Adipocyte (in vitro differentiated cells): ENCODE results near the gene ELMO1.

Experiments used
- DNase-seq: peaks from one replicate; pipeline ENCODE4 v3.0.0-alpha.2; 2015; ENCODE audit warnings: low read depth
- H3K27me3 ChIP-seq: replicated peaks from 2 replicates; pipeline ENCODE4 v1.7.0; 2013; ENCODE audit warnings: mild to moderate bottlenecking, low read length, moderate library complexity; ENCODE audit not compliant: control insufficient read depth, insufficient read depth
- H3K36me3 ChIP-seq: 2 replicates; pipeline ENCODE4 v1.7.0; 2013; ENCODE audit warnings: low read length, mild to moderate bottlenecking, moderate library complexity; ENCODE audit not compliant: control insufficient read depth, insufficient read depth, severe bottlenecking
- H3K4me1 ChIP-seq: 2 replicates; pipeline ENCODE4 v1.7.0; 2013; ENCODE audit warnings: mild to moderate bottlenecking, low read length, moderate library complexity; ENCODE audit not compliant: control insufficient read depth, insufficient read depth
- H3K4me3 ChIP-seq: 2 replicates; pipeline ENCODE4 v1.7.0; 2013; ENCODE audit warnings: mild to moderate bottlenecking, low read length, moderate library complexity
- H3K9ac ChIP-seq: 2 replicates; pipeline ENCODE4 v1.7.0; 2013; ENCODE audit warnings: mild to moderate bottlenecking, low read length, moderate library complexity
- H3K9me3 ChIP-seq: 2 replicates; pipeline ENCODE4 v1.7.0; 2013; ENCODE audit warnings: mild to moderate bottlenecking, low read length, moderate library complexity; ENCODE audit not compliant: control insufficient read depth

The ELMO1 gene

DNA sequence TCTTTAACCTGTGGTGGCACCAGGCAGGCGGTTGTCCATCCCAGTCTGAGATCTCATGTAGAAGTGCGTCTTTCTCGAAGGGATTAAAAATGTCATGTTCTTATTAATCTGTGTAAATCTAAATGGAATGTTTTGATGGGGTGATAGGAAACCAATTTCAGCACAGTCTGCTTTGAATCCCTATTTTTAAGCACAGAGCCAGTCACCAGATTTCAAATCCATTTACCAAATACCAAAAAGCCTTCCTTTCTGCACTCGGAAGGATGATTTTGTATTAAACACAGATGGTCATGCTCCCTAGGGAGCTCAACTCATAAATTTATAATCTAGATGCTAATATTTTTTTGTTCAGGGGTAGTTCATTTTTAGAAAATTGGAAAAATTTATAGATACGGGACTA, 563.8 kb downstream of the ELMO1 start:
- no peaks in the 10 kb centered on the region for H3K36me3 ChIP-seq
- H3K9me3 ChIP-seq, result no peaks in the 10 kb centered on the region
- no peaks in the 10 kb centered on the region for H3K4me1 ChIP-seq
- no peak for DNase-seq
- no peak overlapping the region for H3K4me3 ChIP-seq
- H3K27me3 ChIP-seq, result no peaks in the 10 kb centered on the region
- no peak overlapping the region for H3K9ac ChIP-seq

DNA sequence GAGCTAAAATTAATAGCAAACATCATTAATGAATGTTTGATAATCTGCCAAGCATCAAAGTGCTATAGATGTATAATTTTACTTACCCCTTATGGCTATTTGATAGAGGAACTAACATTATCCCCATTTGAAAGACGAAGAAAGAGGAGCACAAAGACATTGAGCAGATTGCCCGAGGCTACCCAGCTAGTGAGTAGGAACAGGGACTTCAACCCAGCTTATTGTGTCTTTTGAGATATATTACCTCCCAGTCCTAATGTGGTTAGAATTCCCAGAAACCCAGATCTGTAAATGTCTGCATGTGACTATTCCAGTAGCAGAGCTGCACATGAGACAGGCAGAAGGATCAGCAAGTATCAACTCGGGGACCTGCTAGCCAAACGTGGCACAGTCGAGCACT, 564.3 kb downstream of the ELMO1 start:
- Histone ChIP-seq H3K4me1 (no peaks in the 10 kb centered on the region), H3K9me3 (no peaks in the 10 kb centered on the region), H3K9ac (no peak overlapping the region), H3K4me3 (no peak overlapping the region), H3K27me3 (no peaks in the 10 kb centered on the region), H3K36me3 (no peaks in the 10 kb centered on the region)
- no peak for DNase-seq

DNA sequence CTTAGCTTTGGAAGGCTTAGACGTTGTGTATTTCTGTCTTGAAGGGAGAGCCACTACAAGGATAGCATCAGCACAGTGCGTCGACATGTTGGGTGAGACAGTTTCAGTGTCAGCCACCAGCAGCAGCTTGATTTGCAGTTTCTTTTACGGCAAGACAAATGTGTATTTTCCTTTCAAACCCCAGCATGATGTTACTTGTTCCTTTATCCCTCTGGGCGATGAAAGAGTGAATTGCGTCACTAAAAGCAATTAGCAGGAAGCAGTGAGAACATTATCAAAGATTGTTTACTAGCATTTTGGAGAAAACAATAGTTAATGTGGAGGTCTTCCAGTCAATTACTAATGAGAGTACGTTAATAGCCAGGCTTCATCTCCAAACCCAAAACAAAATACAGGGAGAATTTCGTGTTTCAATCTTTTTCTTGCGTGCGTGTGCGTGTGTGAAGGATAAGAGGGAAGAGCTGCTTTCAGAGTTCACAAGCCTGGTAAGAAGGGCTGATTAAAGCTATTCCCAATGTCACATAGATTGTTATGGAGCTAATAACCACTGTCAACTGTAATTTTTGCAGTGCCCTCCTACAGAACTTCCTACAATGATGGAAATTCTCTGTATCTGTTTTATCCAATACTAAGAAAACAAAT, 567.3 kb downstream of the ELMO1 start:
- Histone ChIP-seq H3K27me3 (no peaks in the 10 kb centered on the region), H3K36me3 (no peaks in the 10 kb centered on the region), H3K4me3 (no peak overlapping the region), H3K4me1 (no peaks in the 10 kb centered on the region), H3K9ac (no peak overlapping the region), H3K9me3 (no peaks in the 10 kb centered on the region)
- no peak for DNase-seq

DNA sequence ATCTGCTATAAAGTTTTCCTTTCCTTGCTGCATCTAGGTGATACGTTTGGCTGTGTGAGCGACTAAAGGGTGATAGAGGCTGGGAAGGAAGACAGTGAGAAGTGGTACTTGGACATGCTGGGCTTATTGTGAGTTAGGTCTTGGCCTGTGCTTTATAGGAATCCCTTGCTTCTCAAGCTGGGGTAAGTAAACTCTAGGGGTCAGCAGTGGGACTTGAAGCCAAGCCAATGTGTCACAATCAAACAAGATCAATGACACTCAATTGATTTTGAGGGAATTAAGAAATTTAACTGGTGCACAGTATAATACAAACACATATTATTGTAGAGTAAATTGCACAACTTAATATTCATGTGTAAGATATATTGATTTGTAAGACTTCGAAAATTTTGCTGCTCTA, 568.6 kb downstream of the ELMO1 start:
- no peak overlapping the region for H3K4me3 ChIP-seq
- no peak overlapping the region for H3K9ac ChIP-seq
- no peak for DNase-seq
- no peaks in the 10 kb centered on the region for H3K36me3 ChIP-seq
- H3K9me3 ChIP-seq, result no peaks in the 10 kb centered on the region
- no peaks in the 10 kb centered on the region for H3K27me3 ChIP-seq
- no peaks in the 10 kb centered on the region for H3K4me1 ChIP-seq

DNA sequence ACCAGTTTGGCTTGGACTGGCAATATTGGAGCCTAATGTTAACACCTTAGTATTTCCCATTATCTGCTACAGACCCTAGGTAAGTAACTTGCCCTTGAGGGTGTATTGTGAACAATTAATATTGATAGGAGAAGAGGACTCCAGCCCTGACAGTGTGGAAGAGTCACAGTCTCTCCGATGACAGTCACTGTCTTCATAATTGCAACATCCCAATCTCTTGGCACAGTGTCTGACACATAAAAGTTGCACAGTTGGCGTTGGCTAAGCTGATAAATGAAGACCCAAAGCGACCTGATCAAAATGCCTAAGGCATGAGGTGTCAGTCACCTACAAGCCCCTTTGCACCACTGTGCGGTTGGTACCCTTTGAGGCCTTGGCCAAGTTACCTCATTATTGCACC, 569.6 kb downstream of the ELMO1 start:
- no peaks in the 10 kb centered on the region for H3K4me1 ChIP-seq
- no peak for DNase-seq
- H3K36me3 ChIP-seq, result no peaks in the 10 kb centered on the region
- H3K9me3 ChIP-seq, result no peaks in the 10 kb centered on the region
- no peak overlapping the region for H3K4me3 ChIP-seq
- no peak overlapping the region for H3K9ac ChIP-seq
- H3K27me3 ChIP-seq, result no peaks in the 10 kb centered on the region

DNA sequence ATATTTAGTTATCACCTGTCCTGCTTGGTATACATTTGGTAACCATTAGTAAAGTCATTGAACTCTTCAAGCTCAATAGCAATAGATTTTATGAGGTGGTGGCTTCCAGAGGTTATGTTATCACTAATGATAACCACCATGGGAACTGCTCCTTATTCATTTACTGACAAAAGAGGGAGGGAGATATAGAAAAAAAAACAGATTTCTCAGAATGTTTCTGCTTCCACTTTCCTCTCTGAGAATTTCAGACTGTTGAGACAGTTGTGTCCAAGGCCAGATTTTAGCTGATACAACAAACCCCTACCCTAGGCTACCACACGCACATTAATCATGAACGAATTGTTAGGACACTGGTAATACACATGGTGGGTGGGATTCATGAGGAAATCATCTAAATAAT, 570.4 kb downstream of the ELMO1 start:
- Histone ChIP-seq H3K27me3 (no peaks in the 10 kb centered on the region), H3K4me1 (no peaks in the 10 kb centered on the region), H3K9me3 (no peaks in the 10 kb centered on the region), H3K4me3 (no peak overlapping the region), H3K36me3 (no peaks in the 10 kb centered on the region), H3K9ac (no peak overlapping the region)
- no peak for DNase-seq

DNA sequence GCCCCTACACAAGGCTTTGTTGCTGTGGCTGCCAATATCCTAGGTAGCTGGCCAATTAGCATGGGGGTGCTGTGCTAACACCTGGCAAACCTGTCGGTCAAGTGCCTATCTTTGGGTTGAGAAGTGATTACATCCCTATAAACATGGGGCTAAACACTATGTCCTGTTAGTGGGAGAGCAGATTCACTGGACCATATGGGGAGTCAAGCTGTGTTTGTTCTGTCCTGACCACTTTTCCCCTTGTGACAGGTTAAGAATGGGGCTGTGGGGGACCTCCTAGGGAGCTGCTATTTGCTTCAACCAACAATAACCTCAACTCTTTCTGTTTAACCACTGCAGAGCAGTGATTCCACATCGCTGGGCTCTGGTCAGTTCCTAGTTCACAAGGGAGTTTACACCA, 572.9 kb downstream of the ELMO1 start:
- no peak for DNase-seq

DNA sequence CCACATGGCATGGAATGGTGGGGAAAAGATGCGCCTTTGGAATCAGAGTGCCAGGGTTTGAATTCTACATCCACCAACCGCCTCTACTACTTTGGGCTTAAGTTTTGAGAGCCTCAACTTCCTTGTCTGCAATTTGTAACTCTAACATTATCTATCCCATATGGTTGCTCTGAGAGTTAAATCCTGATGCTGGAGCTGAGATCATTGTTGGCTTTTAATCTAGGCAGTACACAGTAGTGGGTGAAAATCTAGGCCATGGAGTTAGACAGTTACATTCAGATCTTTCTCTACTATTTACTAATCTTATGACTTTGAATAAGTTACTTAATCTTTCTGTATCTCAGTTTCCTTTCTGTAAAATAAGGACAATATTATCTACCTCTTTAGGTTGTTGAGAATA, 574.6 kb downstream of the ELMO1 start:
- Histone ChIP-seq H3K27me3 (no peaks in the 10 kb centered on the region), H3K36me3 (no peaks in the 10 kb centered on the region), H3K4me3 (no peak overlapping the region), H3K9me3 (no peaks in the 10 kb centered on the region), H3K9ac (no peak overlapping the region), H3K4me1 (no peaks in the 10 kb centered on the region)
- DNase-seq, result no peak

More for the DNA sequence above, 572.9 kb downstream of the ELMO1 start:
- Histone ChIP-seq H3K27me3 (no peaks in the 10 kb centered on the region), H3K4me3 (no peak overlapping the region), H3K4me1 (no peaks in the 10 kb centered on the region), H3K9ac (no peak overlapping the region), H3K9me3 (no peaks in the 10 kb centered on the region), H3K36me3 (no peaks in the 10 kb centered on the region)

DNA sequence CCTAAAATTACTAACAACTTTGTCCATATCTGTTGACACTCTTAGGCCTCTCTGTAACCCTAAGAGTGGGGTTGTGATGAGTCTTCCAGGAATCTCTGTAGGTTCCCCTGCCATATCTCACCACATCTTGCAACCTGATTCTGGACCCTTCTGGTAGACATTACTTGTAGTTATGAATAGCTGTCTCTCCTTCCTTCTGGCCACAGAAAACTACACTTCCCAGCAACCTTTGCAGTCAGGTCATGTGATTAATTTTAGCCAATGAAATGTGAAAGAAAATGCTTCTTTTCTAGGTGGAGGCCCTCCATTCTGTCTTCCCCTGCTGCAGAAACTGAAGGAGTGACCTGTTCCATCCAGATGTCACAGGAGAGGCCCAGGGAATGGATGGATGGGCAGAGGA, 576.8 kb downstream of the ELMO1 start:
- Histone ChIP-seq H3K4me3 (no peak overlapping the region), H3K9ac (no peak overlapping the region), H3K36me3 (no peaks in the 10 kb centered on the region), H3K4me1 (no peaks in the 10 kb centered on the region), H3K9me3 (no peaks in the 10 kb centered on the region), H3K27me3 (no peaks in the 10 kb centered on the region)
- DNase-seq, result no peak

DNA sequence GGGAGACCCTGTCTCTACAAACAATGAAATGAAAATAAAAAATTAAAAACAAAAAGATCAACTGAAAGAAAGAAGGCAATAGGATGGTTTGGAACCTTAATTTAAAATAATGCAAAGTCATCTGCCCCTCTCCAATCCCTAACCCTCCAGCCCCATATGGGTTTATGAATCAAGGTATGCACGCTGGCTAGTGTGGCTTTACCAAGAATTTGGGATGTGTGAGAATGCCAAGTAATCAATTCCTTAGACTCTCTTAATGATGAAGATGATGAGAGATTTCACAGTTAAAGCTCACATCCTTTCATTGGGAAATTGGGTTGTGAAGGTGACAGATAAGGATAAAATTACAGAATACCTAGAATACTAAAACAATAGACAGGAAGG, 577.3 kb downstream of the ELMO1 start:
- Histone ChIP-seq H3K4me1 (no peaks in the 10 kb centered on the region), H3K36me3 (no peaks in the 10 kb centered on the region), H3K27me3 (no peaks in the 10 kb centered on the region), H3K9ac (no peak overlapping the region), H3K4me3 (no peak overlapping the region), H3K9me3 (no peaks in the 10 kb centered on the region)
- no peak for DNase-seq

DNA sequence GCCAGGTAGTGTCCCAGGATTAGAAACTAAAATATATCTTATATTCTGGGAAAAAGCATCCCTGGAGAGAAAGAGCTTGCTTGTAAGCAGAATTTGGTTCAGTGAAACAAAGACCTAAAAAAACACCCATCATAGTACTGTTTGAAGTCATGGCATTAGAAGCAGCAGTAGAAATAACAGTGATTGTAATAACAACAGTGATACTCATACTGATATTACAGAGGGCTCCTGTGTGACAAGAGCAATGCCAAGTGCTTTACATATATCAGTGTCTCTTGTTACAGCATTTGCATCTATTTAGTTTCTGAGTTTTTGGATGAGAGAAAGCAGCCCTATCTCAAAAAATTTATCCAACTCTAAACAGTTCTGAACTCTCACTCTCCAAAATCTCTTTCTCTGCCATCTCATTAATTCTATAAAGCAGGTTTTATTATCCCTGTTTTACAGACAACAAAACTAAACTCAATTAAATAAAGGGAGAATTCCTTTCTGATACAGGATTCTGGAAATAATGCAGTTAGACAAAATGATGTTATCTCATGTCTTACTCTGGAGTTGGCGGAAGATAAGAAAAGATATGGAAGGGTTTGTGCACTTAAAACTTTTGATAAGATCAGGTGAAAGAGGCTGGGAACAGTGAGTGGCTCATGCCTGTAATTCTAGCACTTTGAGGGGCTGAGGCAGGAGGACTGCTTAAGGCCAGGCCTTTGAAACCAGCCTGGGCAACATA, 577.9 kb downstream of the ELMO1 start:
- no peak for DNase-seq
- Histone ChIP-seq H3K9me3 (no peaks in the 10 kb centered on the region), H3K4me1 (no peaks in the 10 kb centered on the region), H3K36me3 (no peaks in the 10 kb centered on the region), H3K9ac (no peak overlapping the region), H3K27me3 (no peaks in the 10 kb centered on the region), H3K4me3 (no peak overlapping the region)
